ENCODE data around the gene ZNF775. TPM values are rescaled to one million over a fixed set of nuclear protein-coding genes. Genes with fewer than 3 reads are reported as not detected.

Gene ZNF775
- total RNA-seq (2022; extraction: Qiagen RNA extraction): 4.7 to 7.8 TPM (median 6.1 TPM) in 5 replicates

DNA sequence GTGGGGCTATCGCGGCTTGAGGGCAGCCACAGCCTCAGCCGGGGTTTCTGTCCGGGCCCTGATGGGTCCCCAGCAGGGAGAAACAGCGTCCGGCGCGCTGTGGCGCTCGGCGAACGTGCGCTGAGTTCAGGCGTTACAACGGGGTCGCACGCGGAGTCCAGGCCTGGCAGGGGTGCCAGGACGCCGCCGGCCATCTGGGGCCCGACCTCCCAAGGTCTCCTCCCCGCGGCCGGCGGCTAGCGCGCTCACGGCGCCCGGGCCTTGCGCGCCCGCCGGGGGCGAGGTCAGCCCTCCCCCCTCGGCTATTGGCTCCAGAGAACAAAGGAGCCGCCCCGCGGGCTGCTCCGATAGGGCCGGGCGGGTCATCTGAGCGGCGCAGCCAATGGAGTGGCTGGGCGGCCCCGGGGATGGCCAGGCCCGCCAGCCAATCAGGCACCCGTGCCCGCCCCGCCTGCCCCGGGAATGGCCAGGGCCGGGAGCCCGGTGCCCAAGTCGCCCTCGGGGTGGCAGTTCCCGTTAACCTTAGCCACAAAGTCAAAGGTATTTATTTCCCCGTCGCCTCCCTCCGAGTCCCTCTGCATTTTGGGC lies at the start of gene ZNF775:
Gene ZNF775, plus strand, starts transcription at position 478 of the 588 bp plus-strand sequence. CDS start 9,141 bp downstream, outside the sequence.

DNA sequence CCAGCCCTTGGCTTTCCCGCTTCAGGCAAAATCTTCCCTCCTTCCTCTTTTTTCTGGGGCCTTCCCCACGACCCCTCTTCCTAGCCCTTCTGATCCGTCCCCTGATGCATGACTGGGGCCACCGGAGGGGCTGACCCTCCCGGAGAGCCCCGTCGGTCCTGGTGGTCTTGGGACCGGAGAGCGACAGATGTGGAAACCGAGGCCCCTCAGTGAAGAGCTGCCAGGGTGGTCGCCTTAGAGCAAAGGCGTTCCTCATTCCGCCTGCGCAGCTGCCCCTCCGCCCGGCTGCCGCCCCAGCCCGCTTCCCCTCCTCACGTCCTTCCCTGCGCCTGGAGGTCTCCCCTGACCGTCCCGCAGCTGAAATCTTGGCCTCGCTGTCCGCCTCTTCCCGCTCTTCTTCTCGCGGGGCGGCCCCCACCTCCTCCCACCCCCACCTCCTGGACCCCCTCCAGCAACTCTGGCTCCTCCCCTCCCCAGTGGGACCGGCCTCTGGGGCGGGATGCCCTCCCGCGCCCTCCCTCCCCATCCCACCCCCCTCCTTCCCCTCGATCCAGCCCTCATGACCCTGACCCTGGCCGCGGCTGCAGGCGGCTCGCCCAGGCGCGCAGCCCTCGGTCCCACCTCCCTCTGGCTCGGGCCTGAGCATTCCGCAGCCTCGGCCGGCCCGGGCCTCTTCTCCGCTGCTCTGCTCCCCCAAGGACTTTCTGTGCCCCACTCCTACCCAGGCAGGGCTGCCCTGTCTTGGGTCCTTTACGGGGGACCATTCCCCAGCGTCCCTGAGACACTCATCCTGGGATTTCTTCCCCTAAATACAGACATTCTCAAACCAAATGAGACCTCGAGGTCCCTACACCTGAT lies 37.6 kb upstream of the ZNF775 start, which contains the start of gene RARRES2:
Gene RARRES2, minus strand, starts transcription at position 367 of the 858 bp plus-strand sequence. CDS start 1,020 bp downstream, outside the sequence.

DNA sequence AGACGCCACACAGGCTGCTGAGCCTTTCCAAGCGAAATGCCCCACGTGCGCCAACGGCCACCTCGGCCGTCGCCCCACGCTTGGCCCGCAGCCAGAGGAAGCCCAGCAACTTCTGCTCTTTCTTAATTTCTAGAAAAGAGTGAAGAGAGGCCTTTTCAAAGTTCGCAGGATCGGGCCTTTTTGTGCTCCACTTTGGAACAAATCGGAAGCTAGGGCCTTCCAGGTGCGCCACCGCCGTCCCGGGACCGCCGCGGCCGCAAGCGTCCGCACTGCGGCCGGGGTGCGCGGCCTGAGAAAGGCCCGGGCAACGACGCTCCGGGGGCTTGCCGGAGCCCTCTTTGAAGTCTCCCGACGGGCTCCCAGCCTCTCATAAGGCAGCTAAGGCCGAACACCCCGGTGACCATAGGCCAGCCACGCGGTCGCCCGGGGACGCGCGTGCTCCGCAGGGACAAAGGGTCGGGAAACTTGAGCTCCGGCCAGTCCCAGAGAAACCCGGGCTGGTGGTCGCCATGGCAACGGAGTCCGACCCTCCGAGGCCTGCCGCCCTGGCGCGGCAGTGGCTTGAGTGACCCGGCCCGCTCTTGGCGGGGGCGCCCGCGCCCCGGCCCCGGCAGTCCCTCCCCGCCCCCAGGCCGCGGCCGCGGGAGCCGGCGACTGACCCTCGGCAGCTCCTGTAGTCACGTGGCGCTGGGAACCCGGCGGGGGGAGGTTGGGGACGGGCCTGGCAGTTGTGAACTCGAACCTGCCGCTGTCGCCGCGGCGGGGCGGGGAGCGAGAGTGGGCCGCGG lies 10.8 kb upstream of the ZNF775 start, which contains the start of gene REPIN1:
Gene REPIN1, plus strand, starts transcription at position 727 of the 788 bp plus-strand sequence. CDS start 890 bp downstream, outside the sequence.

Other genes starting within 250 kb of the ZNF775 start
- 0.07 to 0.21 TPM (median 0.11 TPM) in 5 replicates for gene LRRC61, start 56.0 kb upstream of the ZNF775 start, total RNA-seq (2022; extraction: Qiagen RNA extraction)
- gene ACTR3C, start 55.8 kb upstream of the ZNF775 start, total RNA-seq (2022; extraction: Qiagen RNA extraction): not detected in 5 replicates
- not detected in 5 replicates for gene RARRES2, start 37.7 kb upstream of the ZNF775 start, total RNA-seq (2022; extraction: Qiagen RNA extraction)
- 71.0 to 85.8 TPM (median 82.8 TPM) in 5 replicates for gene REPIN1, start 10.5 kb upstream of the ZNF775 start, total RNA-seq (2022; extraction: Qiagen RNA extraction)
- gene GIMAP8, start 71.3 kb downstream of the ZNF775 start, total RNA-seq (2022; extraction: Qiagen RNA extraction): not detected in 5 replicates
- not detected in 5 replicates for gene GIMAP7, start 135.5 kb downstream of the ZNF775 start, total RNA-seq (2022; extraction: Qiagen RNA extraction)
- not detected in 5 replicates for gene GIMAP4, start 188.1 kb downstream of the ZNF775 start, total RNA-seq (2022; extraction: Qiagen RNA extraction)